ENCODE data around the gene EIF2AK2.

Gene EIF2AK2

DNA sequence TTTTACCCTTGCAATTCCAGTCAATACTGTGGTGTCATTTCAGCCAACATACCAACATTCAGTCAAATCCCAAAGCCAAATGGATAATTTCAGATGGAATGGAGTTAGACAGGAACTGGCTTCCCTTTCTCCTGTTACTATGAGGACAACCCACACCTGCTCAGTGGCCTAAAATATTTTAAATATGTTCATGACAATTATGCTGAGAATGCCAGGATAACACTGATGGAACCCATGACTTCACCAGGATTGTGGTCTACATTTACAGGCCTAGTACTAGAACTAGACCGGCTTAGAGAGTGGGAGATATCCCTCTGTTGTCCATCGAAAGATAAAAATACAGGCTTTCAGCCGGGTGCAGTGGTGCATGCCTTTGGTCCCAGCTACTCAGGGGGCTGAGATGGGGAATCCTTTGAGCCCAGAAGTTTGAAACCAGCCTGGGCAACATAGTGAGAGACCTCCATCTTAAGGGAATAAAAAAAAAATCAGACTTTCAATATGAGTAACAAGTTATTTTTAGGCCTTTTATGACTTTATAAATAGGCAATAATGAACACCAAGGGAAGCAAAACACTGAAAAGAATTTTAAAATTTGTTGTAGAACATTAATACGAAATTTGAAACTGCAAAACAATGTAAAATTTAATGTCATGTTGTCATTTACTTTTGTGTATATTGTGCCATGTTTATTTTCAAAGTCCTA lies 58.2 kb downstream of the EIF2AK2 start:
- no peak for DNase-seq

DNA sequence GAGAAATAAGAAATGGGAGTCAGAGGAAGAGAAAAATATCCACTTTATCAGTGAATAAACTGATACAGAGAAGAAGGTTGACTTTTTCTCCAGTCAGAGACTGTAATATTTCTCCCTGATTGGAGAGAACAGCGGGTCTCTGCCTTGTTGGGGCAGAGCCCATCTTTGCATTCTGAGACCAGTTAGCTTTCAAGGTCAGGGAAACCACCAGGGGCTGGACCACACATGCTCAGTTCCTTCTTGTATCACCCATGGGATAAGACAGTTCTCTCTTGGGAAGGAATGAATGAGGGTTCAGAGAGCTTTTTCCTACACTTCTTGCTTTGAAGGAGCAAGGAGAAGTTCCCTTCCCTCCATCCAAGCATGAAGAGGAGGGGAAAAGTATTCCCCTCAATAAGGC lies 60.2 kb downstream of the EIF2AK2 start:
- no peak for DNase-seq

DNA sequence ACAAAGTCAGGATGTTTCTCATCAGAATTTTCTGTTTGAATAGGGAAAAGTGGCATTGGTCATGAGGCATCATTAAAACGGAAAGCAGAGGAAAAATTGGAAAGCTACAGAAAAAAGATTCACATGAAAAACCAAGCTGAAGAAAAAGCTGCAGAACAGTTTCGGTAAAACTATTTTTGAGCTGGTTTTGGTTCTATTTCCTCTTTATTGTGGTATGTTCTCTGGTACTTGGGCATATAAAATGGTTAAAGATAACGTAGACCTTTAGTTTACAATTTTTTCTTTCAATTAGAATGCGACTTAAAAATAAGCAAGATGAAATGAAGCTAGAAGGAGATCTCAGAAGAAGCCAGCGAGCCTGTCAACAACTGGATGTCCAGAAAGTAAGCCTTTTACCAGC lies 64.9 kb downstream of the EIF2AK2 start:
- no peak for DNase-seq

GRCh38 chr2:37090019-37090477 lies 66.7 kb downstream of the EIF2AK2 start:
- DNase-seq: no peak

DNA sequence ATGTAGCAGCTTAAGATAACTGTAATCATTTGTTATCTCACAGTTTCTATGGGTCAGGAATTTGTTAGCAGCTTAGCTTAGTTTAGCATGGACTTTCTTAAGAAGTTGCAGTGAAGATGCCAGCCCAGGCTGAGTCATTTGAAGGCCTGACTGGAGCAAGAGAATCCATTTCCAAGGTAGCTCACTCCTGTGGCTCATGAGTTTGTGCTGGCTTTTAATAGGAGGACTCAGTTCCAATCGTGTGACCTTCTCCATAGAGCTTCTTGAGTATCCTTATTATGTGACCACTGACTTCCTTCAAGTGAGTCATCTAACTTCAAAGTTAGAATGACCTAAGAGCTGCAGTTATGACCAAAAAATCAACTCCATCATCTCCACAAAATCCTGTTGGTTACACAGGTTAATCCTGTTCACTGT lies 71.0 kb downstream of the EIF2AK2 start:
- no peak for DNase-seq

GRCh38 chr2:37084797-37085196 lies 72.0 kb downstream of the EIF2AK2 start:
- no peak for DNase-seq

GRCh38 chr2:37083873-37084794 lies 72.6 kb downstream of the EIF2AK2 start, which contains the start of the genes GPATCH11 and HEATR5B:
TSS of gene GPATCH11 (plus strand) at chr2:37084518. CDS start at chr2:37088382, 3,864 bp downstream.
TSS of gene HEATR5B (minus strand) at chr2:37084372. CDS start at chr2:37083414, 958 bp downstream.
- peak; percentile 98 to 99 for DNase-seq

DNA sequence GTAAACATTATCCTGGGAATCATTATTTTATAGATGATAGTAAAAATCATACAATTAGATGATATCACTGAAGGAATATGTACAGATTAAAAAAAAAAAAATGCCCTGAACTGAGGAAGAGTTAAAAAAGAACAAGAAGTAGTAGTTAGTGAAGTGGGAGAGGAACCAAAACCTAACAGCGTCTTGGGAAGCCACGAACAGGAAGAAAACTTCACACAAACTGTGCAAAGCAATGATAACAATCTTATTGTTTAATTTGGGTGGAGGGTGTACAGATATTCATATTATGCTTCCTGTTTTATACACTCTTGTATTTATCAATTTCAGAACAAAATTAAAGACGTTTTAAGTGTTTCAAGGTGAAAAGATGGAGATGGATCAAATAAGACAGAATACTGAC lies 76.1 kb downstream of the EIF2AK2 start:
- no peak for DNase-seq

GRCh38 chr2:37080266-37080665 lies 76.5 kb downstream of the EIF2AK2 start:
- no peak for DNase-seq

DNA sequence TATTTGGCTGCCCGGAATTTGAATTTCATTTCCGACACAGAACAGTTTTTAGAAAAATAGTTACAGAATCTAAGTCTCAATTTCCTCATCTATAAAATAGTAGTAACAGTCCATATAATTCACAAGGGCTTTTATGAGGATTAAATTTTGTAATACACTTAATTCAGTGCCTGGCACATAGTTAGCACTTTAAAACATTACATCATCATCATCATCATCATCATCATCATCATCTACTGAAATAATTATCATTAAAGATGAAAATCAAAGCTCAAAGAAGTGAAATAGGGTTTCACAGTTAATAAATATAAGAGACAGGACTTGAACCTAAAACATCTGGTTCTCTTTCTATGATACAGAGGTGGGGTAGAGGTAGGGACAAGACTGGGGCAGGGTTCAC lies 85.8 kb downstream of the EIF2AK2 start:
- DNase-seq: no peak

- no peak for DNase-seq
Measured at GRCh38 chr2:37068686-37069085, 88.1 kb downstream of the EIF2AK2 start.

GRCh38 chr2:37061776-37062175 lies 95.0 kb downstream of the EIF2AK2 start:
- DNase-seq: no peak

DNA sequence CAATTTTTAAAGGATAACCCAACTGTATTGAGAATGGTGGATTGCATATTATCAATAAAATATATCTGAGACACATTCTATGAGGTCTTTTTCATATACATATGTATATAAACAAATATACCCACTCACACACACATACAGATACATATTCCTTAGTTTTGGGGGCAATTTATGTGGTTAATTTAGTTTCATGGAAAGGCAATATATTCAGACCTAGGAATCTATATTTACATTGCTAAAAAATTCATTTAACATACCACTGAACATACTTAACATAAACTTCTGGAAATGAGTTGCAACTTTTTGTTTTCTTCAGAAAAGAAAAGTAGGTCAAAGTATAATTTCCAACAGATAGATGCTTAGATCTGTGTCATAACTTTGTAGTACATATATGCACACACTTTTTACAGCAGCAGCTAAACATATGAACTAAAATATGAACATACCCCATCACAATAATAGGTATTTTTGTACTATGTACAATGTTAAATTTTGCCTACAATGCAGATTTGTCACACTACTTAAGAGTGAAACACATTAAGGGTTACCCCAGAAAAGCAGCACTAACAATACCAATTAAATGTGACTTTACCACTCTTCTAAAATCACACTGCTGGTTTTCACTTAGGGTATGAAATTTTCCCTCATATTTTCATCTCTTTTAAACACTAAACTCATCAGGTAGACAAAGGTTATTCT lies 95.6 kb downstream of the EIF2AK2 start:
- DNase-seq: no peak

GRCh38 chr2:37060446-37060845 lies 96.3 kb downstream of the EIF2AK2 start:
- no peak for DNase-seq

- DNase-seq: no peak
Measured at GRCh38 chr2:37059841-37060240, 96.9 kb downstream of the EIF2AK2 start.

GRCh38 chr2:37052600-37053332 lies 104.0 kb downstream of the EIF2AK2 start:
- DNase-seq: no peak
